K562 (cell line): Measurements from ENCODE around the gene STX17. TPM values are rescaled to one million over a fixed set of nuclear protein-coding genes. Genes with fewer than 3 reads are reported as not detected.

Source experiments
- BCL6 ChIP-seq: fragments of 250-450 bp; sonication (Bioruptor Pico); IDR thresholded peaks from 2 replicates; pipeline ENCODE4 v1.4.0; 2020
- DDX20 ChIP-seq: fragments of 450-650 bp; IDR thresholded peaks from 2 replicates; pipeline ENCODE4 v1.6.1; 2016; ENCODE audit warnings: missing genetic modification characterization, low read depth, mild to moderate bottlenecking, missing compliant biosample characterization, moderate library complexity
- SMC3 ChIP-seq: conservative IDR thresholded peaks from 2 replicates; pipeline ENCODE4 v1.6.1; 2011; ENCODE audit warnings: low read depth, low read length, improper control_type of control experiment; ENCODE audit not compliant: insufficient read depth
- ZNF146 ChIP-seq: IDR thresholded peaks from one replicate; pipeline ENCODE4 v1.6.1; 2018; ENCODE audit warnings: missing compliant biosample characterization; ENCODE audit not compliant: unreplicated experiment
- polyA plus RNA-seq, 8 experiments: library from polyadenylated mRNA; depleted of rRNA in 4 of 8; stranded (reverse) in 5 of 8; unstranded in 3 of 8; fragments of >200 nt; fragmentation: Nextera tagmentation in 2 of 8; fragmentation: Illumina TruSeq in 1 of 8; extraction: Ambion mirVana in 2 of 8; extraction: Trizol in 1 of 8; gene quantifications; 2 replicates each; pipeline versions ENCODE4 v1.2.1 to v1.2.3, GENCODE V29; 2011 to 2014; ENCODE audit warnings: inconsistent platforms in 1 of 8, missing spikeins in 1 of 8
- total RNA-seq, 7 experiments: library from RNA; depleted of rRNA in 6 of 7; stranded (reverse); fragments of >200 nt in 6 of 7; fragmentation: Illumina TruSeq in 2 of 7; extraction: Trizol in 2 of 7; gene quantifications; 2 replicates each; pipeline versions ENCODE4 v1.2.1 to v1.2.3, GENCODE V29; 2011 to 2021; ENCODE audit warnings: low replicate concordance in 1 of 7
- TF ChIP-seq, protein P1 (sequence below): sonication (generic); formaldehyde crosslinking; IDR thresholded peaks from 2 replicates; pipeline ENCODE4 v1.8.0; 2022; ENCODE audit warnings: missing genetic modification reagents, mild to moderate bottlenecking, borderline replicate concordance
- TF ChIP-seq, protein P2 (sequence below), 2 experiments: fragments of 450-650 bp; formaldehyde crosslinking in 1 of 2; IDR thresholded peaks; 2 replicates each; pipeline versions ENCODE4 v1.4.0 to v1.6.1; 2014 to 2020; ENCODE audit warnings: mild to moderate bottlenecking in 2 of 2, borderline replicate concordance in 1 of 2, low read depth in 1 of 2
- TF ChIP-seq, protein P3 (sequence below): sonication (generic); formaldehyde crosslinking; IDR thresholded peaks from 2 replicates; pipeline ENCODE4 v1.8.1; 2023; ENCODE audit warnings: mild to moderate bottlenecking, missing genetic modification reagents
- TF ChIP-seq, protein P4 (sequence below): fragments of 450-650 bp; formaldehyde crosslinking; IDR thresholded peaks from 2 replicates; pipeline ENCODE4 v1.4.0; 2022; ENCODE audit warnings: mild to moderate bottlenecking, moderate library complexity

Gene STX17
- total and polyA plus RNA-seq, 9 of the 15 experiments (the other 6 are each of a cell fraction or from before 2014, with no cell fraction given), result 14.4 to 25.1 (median 19.0) TPM

DNA sequence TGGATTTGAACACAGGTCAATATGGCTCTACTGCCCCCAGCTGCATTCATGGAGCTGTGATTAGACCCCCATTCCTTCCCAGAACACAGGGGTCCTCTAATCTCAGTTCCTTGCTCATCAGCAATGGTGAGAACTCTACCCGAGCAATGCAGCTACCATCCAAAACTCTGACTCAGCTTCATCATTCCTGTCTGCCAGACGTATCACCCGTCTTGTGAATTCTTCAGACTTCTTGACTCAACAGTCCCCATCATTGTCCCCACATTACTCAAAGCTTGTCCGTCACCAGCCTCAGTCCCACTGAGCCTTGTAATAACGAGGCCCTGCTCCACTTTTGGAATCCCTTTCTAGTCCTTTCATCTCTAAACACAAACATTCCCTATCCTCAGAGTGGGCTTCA, 36.3 kb upstream of the STX17 start (continued):
- TF ChIP-seq, protein P1, sequence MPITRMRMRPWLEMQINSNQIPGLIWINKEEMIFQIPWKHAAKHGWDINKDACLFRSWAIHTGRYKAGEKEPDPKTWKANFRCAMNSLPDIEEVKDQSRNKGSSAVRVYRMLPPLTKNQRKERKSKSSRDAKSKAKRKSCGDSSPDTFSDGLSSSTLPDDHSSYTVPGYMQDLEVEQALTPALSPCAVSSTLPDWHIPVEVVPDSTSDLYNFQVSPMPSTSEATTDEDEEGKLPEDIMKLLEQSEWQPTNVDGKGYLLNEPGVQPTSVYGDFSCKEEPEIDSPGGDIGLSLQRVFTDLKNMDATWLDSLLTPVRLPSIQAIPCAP (CRISPR knock-in tag), result no peak
- TF ChIP-seq ZNF146 (CRISPR knock-in tag), result no peak
- TF ChIP-seq, protein P2, sequence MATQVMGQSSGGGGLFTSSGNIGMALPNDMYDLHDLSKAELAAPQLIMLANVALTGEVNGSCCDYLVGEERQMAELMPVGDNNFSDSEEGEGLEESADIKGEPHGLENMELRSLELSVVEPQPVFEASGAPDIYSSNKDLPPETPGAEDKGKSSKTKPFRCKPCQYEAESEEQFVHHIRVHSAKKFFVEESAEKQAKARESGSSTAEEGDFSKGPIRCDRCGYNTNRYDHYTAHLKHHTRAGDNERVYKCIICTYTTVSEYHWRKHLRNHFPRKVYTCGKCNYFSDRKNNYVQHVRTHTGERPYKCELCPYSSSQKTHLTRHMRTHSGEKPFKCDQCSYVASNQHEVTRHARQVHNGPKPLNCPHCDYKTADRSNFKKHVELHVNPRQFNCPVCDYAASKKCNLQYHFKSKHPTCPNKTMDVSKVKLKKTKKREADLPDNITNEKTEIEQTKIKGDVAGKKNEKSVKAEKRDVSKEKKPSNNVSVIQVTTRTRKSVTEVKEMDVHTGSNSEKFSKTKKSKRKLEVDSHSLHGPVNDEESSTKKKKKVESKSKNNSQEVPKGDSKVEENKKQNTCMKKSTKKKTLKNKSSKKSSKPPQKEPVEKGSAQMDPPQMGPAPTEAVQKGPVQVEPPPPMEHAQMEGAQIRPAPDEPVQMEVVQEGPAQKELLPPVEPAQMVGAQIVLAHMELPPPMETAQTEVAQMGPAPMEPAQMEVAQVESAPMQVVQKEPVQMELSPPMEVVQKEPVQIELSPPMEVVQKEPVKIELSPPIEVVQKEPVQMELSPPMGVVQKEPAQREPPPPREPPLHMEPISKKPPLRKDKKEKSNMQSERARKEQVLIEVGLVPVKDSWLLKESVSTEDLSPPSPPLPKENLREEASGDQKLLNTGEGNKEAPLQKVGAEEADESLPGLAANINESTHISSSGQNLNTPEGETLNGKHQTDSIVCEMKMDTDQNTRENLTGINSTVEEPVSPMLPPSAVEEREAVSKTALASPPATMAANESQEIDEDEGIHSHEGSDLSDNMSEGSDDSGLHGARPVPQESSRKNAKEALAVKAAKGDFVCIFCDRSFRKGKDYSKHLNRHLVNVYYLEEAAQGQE (IDR thresholded peaks at IDR 0.05; ENCODE audit: borderline replicate concordance), result no peak
- TF ChIP-seq, protein P2 (CRISPR knock-in tag; IDR thresholded peaks at IDR 0.05; ENCODE audit: low read depth), result no peak
- TF ChIP-seq SMC3, result no peak
- TF ChIP-seq, protein P3, sequence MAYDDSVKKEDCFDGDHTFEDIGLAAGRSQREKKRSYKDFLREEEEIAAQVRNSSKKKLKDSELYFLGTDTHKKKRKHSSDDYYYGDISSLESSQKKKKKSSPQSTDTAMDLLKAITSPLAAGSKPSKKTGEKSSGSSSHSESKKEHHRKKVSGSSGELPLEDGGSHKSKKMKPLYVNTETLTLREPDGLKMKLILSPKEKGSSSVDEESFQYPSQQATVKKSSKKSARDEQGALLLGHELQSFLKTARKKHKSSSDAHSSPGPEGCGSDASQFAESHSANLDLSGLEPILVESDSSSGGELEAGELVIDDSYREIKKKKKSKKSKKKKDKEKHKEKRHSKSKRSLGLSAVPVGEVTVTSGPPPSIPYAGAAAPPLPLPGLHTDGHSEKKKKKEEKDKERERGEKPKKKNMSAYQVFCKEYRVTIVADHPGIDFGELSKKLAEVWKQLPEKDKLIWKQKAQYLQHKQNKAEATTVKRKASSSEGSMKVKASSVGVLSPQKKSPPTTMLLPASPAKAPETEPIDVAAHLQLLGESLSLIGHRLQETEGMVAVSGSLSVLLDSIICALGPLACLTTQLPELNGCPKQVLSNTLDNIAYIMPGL (CRISPR knock-in tag), result no peak
- TF ChIP-seq, protein P4, sequence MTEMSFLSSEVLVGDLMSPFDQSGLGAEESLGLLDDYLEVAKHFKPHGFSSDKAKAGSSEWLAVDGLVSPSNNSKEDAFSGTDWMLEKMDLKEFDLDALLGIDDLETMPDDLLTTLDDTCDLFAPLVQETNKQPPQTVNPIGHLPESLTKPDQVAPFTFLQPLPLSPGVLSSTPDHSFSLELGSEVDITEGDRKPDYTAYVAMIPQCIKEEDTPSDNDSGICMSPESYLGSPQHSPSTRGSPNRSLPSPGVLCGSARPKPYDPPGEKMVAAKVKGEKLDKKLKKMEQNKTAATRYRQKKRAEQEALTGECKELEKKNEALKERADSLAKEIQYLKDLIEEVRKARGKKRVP (CRISPR knock-in tag), result no peak
- no peak for TF ChIP-seq BCL6 (CRISPR knock-in tag)
- TF ChIP-seq DDX20, result no peak
